ENCODE results near the gene CCSAP.

The CCSAP gene

DNA sequence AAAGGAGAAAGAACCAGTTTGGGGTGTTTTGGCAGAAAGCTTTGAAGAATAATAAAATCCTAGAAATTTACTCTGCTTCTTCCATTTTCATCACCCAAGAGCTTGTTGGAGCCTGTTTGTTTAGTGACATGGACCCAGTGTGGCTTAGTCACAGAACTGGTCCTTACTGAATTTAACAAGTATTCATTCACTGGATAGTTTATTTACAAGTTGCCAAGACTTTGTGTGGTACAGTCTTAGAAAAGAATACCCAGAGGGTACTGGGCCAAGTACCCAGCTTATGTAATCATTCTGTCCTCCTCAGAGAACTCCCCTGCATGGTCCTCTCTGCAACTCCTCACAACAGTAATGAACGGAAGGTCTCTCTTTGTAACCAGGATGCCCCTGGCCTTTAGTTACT lies 55.6 kb downstream of the CCSAP start:
- no peak for DNase-seq (ENCODE audit: low read depth, low spot score)

DNA sequence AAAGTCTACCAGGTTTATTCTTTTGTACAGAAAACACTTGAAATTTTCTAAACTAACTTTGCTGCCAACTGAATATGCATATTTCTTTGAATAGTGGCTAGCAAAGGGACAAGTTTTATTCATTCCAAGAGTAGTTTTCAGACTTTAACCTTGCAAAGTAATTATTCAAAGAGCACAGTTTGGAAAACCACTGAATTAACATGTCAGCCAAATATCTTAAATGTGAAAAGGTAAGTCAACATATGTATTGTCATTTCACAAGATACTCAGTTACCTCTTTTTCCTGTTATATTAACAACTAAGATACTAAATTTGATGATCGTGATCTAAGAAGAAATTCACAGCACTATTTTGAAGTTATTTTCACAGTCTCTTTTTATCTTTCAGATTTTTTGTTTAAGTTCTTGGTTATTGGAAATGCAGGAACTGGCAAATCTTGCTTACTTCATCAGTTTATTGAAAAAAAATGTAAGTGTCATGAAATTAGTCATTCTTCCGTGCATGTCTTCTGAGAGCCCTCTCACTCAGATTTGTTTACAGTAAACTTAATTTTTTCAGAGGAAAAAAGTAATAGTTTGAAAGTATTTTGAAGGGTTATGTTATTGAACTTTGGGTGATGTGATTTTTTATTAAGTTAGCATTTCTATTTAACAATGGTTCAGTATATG lies 56.6 kb downstream of the CCSAP start:
- DNase-seq (ENCODE audit: low read depth, low spot score), result no peak

DNA sequence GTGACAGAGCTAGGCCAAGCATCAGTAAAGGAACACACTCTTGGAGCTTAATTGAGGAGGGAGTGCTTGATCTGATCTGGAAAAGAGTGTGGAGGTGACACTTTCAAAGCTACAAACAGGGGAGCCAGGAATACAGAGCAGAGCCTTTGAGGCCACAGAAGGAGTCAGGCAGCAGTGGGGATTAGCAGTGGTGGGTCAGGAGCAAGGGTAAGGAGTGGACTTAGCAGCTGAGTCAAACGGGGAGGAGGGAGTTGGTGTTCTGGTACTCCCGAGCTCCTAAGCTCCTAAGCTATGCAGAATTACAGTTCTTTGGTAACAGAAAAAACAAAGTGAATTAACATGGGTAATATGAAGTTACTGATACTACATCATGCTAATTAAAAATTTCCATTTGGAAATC lies 57.4 kb downstream of the CCSAP start:
- DNase-seq (ENCODE audit: low read depth, low spot score), result no peak

DNA sequence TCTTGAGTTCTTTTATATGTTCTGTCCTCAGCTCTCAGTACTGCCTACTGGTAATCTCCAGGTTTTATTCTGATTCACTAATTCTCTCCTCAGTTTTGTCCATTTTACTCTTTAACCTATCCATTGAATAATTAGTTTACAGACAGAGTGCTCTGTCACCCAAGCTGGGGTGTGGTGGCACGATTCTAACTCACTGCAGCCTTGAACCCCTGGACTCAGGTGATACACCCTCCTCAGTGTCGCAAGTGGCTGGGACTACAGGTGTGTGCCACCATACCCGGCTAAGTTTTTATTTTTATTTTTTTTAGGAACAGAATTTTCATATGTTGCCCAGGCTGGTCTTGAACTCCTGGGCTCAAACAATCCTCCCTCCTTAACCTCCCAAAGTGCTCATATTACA lies 58.0 kb downstream of the CCSAP start:
- DNase-seq (ENCODE audit: low read depth, low spot score), result no peak

DNA sequence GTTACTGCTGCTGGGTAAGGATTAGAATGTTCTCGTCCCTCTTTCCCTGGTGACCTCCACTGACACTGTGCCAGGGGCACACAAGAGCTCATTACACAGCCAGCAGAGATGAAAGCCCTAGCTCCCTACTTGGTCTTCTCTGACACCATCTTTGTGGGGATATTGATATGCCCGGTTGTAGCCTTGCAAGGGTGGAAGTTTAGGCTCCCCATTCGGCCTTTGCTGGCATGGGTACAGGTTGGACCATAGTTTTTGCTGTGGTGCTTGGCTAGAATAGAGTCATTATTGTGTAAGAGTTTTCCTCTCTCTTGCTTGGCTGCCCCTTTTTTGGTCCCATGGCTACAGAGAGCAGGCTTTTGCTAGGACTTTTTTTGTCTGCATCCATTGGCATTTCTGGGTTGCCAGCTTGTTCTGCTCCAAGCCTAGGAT lies 59.6 kb downstream of the CCSAP start:
- no peak for DNase-seq (ENCODE audit: low read depth, low spot score)

DNA sequence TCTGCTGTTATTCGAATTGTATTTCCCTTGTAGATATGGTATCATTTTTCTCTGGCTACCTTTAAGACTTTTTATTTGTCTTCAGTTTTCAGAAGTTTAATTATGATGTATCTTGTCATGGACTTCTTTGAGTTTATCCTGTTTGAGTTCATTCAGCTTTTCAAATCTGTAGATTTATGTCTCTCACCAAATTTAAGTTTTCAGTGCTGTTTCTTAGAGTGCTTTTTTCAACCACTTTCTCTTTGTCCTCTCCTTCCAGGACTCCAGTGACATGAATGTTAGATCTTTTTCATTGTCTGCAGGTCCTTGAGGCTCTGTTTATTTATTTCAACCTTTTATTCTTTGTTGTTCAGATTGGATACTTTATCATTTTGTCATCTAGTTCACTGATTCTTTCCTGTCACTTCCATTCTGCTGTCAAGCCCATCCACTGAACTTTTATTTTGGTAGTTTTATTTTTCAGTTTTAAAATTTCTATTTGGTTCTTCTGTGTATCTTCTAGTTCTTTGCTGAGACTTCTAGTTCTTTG lies 60.5 kb downstream of the CCSAP start:
- no peak for DNase-seq (ENCODE audit: low read depth, low spot score)

DNA sequence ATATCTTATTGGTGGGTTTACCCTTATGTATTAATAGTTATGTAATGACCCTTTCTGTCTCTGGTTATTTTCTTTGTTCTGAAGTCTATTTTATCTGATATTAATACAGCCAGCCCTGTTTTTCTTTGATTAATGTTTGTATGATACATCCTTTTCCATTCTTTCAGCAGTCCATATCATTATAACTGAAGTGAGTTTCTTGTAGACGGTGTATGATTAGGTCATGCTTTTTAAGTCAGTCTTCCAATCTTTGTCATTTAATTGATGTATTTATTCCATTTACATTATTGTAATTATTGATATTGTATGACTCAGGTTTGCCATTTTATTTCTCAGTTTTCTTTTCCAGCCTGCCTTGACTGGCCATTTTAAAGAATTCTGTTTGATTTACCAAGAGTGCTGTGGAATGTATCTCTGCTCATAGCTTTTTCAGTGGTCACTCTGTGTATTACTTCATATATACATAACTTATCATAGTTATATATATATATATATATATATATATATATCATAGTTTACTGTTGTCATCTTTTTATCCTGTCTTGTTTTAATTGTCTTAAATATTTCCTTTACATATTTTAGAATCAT lies 61.4 kb downstream of the CCSAP start:
- DNase-seq (ENCODE audit: low read depth, low spot score), result no peak

DNA sequence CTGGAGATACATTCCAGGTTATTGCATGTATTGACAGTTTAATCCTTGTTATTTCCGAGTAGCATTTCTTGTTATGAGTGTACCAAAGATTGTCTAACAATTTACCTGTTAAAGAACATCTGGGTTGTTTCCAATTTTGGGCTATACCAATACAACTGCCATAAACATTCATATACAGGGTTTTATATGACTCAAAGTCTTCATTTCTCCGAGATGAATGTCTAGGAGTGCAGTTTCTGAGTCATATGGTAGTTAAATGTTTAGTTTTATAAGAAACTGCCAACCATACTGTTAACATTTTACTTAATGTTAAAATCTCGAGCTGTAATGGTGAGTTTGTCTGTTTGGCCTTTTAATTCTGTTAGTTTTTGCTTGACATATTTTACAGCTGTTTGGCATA lies 61.9 kb downstream of the CCSAP start:
- DNase-seq (ENCODE audit: low read depth, low spot score), result no peak

DNA sequence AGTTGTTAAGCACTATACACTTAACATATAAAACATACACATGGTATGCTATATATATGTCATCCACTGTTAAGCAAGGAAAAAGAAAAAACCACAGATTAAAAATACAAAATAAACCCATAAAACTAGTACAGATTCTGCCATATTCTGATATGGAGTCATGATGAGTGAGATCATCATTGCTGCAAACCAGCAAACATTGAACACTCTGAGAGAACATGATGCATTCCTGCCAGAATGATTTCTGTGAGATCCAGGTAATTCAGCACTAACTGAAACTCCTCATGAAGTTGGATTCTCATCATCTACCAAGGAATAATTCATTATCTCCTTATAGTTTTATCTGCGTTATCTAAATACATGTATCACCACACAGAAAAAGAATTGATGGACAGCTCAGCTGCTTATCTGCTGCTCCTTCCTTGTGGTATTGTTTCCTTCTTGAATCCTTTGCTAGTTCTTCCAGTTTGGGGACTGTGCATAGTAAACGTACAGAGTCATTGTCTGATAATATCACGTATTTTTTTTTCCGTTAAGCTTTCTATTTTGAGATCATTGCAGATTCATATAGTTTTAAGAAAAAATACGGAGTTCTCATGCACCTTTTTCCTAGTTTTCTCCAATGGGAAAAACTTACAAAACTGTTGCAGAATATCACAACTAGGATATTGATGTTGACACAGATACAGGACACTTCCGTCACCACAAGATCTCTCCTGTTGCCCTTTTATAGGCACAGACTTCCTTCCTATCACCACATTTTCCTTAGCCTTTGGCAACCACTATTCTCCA lies 62.6 kb downstream of the CCSAP start:
- DNase-seq (ENCODE audit: low read depth, low spot score), result no peak

DNA sequence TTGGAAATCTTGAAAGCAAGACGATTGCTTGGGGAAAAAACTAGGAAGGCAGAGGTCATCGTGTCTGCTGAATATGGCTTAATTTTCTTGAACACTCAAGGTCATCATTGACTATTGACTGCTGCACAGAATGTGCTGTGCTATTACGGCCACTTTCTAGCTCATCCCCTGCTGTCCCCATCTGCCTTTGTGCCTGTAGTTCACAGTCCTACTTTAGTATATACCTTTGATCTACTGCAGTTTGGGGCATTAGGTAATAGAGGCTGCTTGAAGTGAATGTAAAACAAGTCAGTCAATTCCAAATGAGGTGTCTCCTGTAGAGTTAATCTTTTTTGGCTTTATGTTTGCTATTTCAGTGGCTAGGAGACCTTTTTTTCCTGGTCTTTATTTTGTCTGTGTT lies 63.6 kb downstream of the CCSAP start:
- DNase-seq (ENCODE audit: low read depth, low spot score), result no peak

DNA sequence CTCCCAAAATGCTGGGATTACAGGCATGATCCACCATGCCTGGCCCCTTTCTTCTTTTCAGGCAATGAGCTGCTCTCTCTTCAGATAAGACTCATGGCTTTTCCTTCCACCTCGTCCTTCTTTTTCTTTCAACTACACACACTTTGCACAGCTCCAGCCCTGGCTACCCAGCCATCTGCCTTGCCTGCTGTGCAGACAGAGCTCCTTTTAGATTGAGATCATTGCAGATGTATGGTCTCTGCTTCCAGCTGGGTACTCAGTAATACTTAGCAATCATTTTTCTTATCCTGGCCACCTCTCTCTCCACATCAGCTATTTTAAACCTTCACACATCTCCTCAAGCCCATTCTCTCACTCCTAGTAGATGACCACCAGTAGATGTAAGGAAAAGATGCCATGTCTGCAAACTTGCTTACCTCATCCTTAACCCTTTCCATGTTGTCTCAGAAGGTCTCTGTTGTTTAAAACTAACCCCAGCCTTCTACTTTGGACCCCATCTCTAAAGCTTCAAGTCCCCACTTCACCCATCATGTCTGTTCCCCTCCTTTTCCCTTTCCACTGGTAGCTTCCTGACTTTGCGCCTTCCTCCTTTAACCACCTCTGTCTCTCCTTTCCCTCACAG lies 64.6 kb downstream of the CCSAP start:
- no peak for DNase-seq (ENCODE audit: low read depth, low spot score)

DNA sequence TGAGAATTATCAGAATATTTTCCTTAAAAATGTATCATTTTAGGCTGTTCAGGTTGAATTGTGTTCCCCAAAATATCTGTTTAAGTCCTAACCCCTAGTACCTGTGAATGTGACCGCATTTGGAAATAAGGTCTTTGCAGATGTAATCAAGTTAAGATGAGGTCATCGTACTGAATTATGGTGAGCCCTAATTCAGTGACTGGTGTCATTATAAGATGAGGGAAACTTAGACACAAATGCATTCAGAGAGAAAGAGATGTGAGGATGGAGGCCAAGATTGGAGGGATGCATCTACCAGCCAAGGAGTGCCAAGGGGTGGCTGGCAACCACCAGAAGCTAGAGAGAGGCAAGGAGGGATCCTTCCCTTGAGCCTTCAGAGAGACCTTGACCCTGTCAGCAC lies 67.8 kb downstream of the CCSAP start:
- DNase-seq (ENCODE audit: low read depth, low spot score), result no peak

DNA sequence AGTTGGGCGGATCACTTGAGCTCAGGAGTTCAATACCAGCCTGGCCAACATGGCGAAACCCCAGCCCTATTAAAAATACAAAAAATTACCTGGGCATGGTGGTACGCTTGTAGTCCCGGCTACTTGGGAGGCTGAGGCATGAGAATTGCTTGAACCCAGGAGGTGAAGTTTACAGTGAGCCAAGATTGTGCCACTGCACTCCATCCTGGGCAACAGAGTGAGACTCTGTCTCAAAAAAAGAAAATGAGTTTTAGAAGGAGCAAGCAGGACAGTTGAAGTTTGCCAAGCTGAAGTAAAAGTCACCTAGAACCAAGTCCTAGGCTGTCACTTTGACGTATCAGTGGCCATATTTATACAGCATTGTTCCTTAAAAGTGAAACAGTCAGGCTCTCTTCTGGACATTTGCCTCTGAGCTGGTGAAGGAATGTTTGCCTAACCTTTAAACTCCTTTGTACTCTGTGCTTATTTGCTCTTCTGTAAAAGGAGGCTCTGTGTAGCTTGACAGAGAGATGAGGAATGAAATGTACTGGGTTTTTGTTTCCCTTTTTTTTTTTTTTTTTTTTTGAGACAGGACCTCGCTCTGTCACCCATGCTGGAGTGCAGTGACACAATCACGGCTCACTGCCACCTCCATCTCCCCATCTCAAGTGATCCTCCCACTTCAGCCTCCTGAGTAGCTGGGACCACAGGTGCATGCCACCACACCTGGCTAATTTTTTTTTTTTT lies 69.2 kb downstream of the CCSAP start:
- DNase-seq (ENCODE audit: low read depth, low spot score), result no peak

DNA sequence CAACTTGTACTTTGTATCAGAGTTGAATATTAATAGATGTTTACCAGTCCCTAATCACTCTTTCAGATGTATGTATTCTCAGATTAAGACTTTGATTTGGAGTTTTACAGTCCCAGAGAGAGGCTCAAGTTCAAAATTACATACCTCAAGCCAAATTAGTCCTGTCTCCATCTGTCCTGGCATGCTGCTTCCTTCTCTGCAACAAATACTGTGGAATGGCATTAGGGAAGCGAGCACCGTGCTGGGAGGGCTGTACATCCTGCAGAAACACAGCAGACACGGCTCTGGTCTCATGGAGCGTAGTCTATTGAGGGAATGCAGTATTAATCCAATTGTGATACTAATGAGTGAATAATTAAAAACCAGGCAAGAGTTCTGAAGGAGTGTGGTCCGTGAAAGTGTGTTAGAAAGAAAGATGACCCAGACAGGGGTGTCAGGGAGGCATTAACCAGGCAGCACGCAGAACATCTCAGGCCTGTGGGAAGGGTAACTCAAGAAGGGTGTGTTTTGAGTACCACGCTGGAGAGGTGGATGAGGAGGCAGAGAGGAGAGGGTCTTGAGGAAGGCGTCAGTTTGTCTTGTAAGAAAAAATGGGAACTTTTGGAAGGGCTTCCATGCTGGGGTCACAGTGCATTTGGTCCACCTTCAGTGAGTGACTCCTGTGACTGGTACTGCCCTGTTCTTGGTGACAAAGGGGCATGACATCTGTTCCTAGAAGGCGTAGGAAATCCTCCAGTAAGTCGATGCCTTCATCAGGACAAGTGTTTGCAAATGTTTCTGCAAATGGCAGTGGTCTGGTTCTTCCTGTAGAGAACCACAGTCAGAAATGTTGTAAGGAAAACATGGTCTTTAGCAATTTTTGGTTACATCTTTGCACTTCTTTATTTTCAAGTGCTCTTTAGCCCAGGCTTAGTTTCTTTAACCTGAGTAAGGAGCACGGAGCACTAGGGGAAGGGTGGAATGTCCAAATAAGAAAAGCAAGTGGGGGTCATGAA lies 70.4 kb downstream of the CCSAP start:
- DNase-seq (ENCODE audit: low read depth, low spot score), result no peak

DNA sequence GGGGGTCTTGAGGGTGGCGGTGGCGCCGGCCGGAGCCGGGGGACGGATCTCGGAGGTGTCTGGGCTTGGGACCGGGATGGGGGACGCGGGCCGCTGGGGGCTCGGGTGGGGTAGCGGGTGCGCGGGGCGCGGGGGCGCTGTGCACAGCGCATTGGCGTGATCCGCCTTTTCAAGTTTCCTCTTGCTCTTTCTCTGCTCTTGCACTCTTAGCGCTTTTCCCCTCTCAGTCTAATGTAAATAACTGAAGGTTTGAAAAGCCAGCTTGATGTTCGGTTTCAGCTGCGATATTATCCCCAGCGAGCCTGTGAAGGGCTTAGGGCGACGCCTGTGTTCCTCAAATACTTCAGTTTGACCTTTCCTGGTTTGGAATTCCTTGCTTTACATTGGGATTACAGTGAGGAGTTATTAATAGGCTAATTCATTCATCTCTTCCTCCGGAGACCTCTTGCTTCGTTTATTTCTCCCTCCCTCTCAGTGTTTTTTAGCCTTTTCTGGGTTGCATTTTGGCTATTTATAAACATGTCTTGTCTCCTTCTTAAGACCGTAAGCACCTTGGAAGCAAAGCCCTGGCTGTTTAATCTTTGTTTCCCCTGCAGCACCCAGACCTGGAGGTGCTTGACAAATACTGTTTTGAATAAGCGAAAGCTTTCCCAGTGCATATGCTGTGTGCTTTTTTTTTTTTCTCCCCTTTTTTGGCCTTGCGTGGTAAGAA lies 71.2 kb downstream of the CCSAP start:
- peak; percentile 18 for DNase-seq (ENCODE audit: low read depth, low spot score)
